ENCODE results near the gene CSTB.

The CSTB gene

GRCh38 chr21:43770066-43770655 is 5.9 kb downstream of the CSTB start:
- Histone ChIP-seq H3K27me3 (ENCODE audit: control insufficient read depth in 1 of 2, insufficient read depth in 2 of 2, low read length in 2 of 2) (no peaks in the 10 kb centered on the region), H3K36me3 (ENCODE audit: insufficient read depth, low read length) (peaks cover 15% of the 10 kb centered on the region), H3K4me3 (ENCODE audit: low read depth in 1 of 2, low read length in 2 of 2) (no peak overlapping the region), H3K4me1 (ENCODE audit: insufficient read depth, low read length) (peaks cover 8% of the 10 kb centered on the region), H3K9ac (ENCODE audit: low read length) (no peak overlapping the region), H3K9me3 (ENCODE audit: low read length) (no peaks in the 10 kb centered on the region), H3K27ac (ENCODE audit: low read depth, low read length) (no peak overlapping the region)

GRCh38 chr21:43769325-43769958 is 6.7 kb downstream of the CSTB start:
- Histone ChIP-seq H3K36me3 (ENCODE audit: insufficient read depth, low read length) (peaks cover 13% of the 10 kb centered on the region), H3K9ac (ENCODE audit: low read length) (no peak overlapping the region), H3K4me1 (ENCODE audit: insufficient read depth, low read length) (peaks cover under 1% of the 10 kb centered on the region), H3K27me3 (ENCODE audit: control insufficient read depth in 1 of 2, insufficient read depth in 2 of 2, low read length in 2 of 2) (no peaks in the 10 kb centered on the region), H3K9me3 (ENCODE audit: low read length) (no peaks in the 10 kb centered on the region), H3K4me3 (ENCODE audit: low read depth in 1 of 2, low read length in 2 of 2) (no peak overlapping the region), H3K27ac (ENCODE audit: low read depth, low read length) (no peak overlapping the region)

DNA sequence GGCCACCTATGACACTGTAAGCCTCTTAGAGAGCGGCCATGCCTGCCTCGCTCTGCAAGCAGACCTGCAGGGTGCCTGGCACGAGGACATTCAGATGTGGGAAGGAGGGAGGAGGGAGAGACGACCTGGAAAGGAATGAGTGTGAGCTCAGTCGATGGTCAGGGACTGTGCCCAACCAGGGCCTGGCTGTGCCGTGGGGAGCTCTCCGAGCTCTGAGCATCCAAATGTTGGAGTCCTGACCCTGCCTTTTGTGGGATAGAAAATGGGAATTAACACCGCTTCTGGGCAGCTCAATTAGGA is 7.3 kb downstream of the CSTB start:
- no peak overlapping the region for H3K27ac ChIP-seq (ENCODE audit: low read depth, low read length)
- peaks cover 7% of the 10 kb centered on the region for H3K36me3 ChIP-seq (ENCODE audit: insufficient read depth, low read length)
- H3K27me3 ChIP-seq (ENCODE audit: control insufficient read depth in 1 of 2, insufficient read depth in 2 of 2, low read length in 2 of 2) = no peaks in the 10 kb centered on the region
- no peak overlapping the region for H3K9ac ChIP-seq (ENCODE audit: low read length)
- H3K9me3 ChIP-seq (ENCODE audit: low read length) = no peaks in the 10 kb centered on the region
- no peaks in the 10 kb centered on the region for H3K4me1 ChIP-seq (ENCODE audit: insufficient read depth, low read length)
- H3K4me3 ChIP-seq (ENCODE audit: low read depth in 1 of 2, low read length in 2 of 2) = no peak overlapping the region

DNA sequence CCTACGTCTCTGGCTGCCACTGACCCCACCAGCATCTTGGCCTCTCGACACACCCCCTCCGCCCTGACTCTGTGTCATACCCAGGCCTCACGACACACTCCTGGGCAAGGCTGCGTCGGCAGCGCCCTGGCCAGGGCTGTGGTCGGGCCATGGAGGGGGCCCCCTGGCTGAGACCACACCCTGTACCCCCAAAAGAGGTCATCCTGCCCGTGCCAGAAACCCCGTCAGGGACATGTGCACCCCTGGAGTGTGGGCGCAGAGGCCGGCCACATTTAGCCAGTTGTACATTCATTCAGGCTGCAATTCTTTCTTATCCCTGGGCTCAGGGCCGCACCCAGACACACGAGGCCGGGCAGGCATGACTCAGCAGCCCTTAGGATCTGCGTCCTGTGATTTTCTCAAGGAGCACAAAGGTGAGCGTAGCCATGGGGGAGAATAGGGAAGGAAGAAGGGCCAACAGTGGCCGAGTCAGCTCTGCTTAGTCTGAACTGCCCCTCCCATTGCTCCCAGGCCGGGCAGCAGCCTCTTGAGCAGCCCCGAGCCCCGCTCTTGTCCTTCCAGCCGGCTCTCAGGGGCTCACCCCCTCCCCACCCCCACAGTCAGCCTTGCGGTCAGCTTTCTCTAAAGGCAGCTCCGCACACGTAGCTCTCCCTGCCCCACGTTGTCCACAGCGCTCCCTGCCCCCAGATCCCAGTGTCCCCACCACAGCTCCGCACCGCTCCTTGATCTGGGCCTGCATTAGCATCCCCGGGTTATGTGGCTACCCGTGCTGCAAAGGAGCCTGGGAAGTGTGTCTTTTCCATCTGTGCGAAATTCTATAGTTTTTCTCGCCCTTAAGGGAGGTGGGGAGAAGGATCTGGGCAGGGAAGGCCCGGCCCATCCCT is 7.9 kb downstream of the CSTB start:
- H3K4me3 ChIP-seq (ENCODE audit: low read depth in 1 of 2, low read length in 2 of 2) = no peak overlapping the region
- H3K9ac ChIP-seq (ENCODE audit: low read length) = no peak overlapping the region
- no peak overlapping the region for H3K27ac ChIP-seq (ENCODE audit: low read depth, low read length)
- H3K4me1 ChIP-seq (ENCODE audit: insufficient read depth, low read length) = no peaks in the 10 kb centered on the region
- H3K27me3 ChIP-seq (ENCODE audit: control insufficient read depth in 1 of 2, insufficient read depth in 2 of 2, low read length in 2 of 2) = no peaks in the 10 kb centered on the region
- H3K36me3 ChIP-seq (ENCODE audit: insufficient read depth, low read length) = peaks cover 1% of the 10 kb centered on the region
- H3K9me3 ChIP-seq (ENCODE audit: low read length) = no peaks in the 10 kb centered on the region

- Histone ChIP-seq H3K4me3 (ENCODE audit: low read depth in 1 of 2, low read length in 2 of 2) (no peak overlapping the region), H3K36me3 (ENCODE audit: insufficient read depth, low read length) (no peaks in the 10 kb centered on the region), H3K9ac (ENCODE audit: low read length) (no peak overlapping the region), H3K9me3 (ENCODE audit: low read length) (no peaks in the 10 kb centered on the region), H3K27ac (ENCODE audit: low read depth, low read length) (no peak overlapping the region), H3K4me1 (ENCODE audit: insufficient read depth, low read length) (no peaks in the 10 kb centered on the region), H3K27me3 (ENCODE audit: control insufficient read depth in 1 of 2, insufficient read depth in 2 of 2, low read length in 2 of 2) (no peaks in the 10 kb centered on the region)
Observed at GRCh38 chr21:43767498-43767983, 8.6 kb downstream of the CSTB start.

- no peak overlapping the region for H3K9ac ChIP-seq (ENCODE audit: low read length)
- no peak overlapping the region for H3K4me3 ChIP-seq (ENCODE audit: low read depth in 1 of 2, low read length in 2 of 2)
- no peaks in the 10 kb centered on the region for H3K4me1 ChIP-seq (ENCODE audit: insufficient read depth, low read length)
- H3K27ac ChIP-seq (ENCODE audit: low read depth, low read length) = no peak overlapping the region
- H3K36me3 ChIP-seq (ENCODE audit: insufficient read depth, low read length) = no peaks in the 10 kb centered on the region
- H3K9me3 ChIP-seq (ENCODE audit: low read length) = no peaks in the 10 kb centered on the region
- H3K27me3 ChIP-seq (ENCODE audit: control insufficient read depth in 1 of 2, insufficient read depth in 2 of 2, low read length in 2 of 2) = no peaks in the 10 kb centered on the region
Observed at GRCh38 chr21:43766734-43767497, 9.2 kb downstream of the CSTB start.

DNA sequence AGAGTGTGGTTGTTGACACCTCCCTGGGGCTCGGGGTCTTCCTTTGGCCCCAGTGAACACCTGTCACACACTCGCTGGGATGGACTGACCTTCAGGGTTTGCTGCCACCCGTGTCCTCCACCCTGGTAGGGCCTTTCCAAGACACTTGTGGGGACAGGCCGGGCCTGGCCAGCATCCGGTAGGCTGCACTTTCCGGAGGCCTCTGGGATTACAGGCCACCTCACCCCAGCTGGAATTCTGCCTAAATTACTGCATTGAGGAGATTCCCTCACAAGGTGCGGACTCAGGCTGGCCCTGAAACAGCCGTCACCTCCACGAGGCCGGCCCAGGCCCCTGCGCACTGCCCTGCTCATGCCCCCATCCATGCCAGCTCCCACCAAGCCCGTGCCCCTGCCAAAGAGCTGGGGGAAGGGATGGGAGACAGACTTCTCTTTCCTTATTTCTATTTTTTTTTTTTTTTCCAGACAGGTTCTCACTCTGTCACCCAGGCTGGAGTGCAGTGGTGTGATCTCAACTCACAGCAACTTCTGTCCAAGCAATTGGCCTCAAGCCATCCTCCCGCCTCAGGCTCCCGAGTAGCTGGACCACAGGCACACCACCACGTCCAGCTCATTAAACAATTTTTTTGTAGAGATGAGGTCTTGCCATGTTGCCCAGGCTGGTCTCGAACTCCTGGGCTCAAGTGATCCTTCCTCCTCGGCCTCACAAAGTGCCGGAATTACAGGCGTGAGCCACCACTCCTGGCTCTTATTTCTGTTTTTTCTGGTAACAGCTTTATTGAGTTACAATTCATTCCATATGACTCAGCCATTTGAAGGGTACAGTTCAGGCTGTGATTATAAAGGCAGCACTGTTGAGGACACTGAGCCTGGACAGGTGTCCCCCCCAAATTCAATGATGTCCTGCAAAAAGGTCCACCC is 11.3 kb downstream of the CSTB start:
- no peaks in the 10 kb centered on the region for H3K27me3 ChIP-seq (ENCODE audit: control insufficient read depth in 1 of 2, insufficient read depth in 2 of 2, low read length in 2 of 2)
- no peaks in the 10 kb centered on the region for H3K9me3 ChIP-seq (ENCODE audit: low read length)
- no peak overlapping the region for H3K4me3 ChIP-seq (ENCODE audit: low read depth in 1 of 2, low read length in 2 of 2)
- no peak overlapping the region for H3K27ac ChIP-seq (ENCODE audit: low read depth, low read length)
- H3K4me1 ChIP-seq (ENCODE audit: insufficient read depth, low read length) = no peaks in the 10 kb centered on the region
- H3K9ac ChIP-seq (ENCODE audit: low read length) = no peak overlapping the region
- H3K36me3 ChIP-seq (ENCODE audit: insufficient read depth, low read length) = no peaks in the 10 kb centered on the region

DNA sequence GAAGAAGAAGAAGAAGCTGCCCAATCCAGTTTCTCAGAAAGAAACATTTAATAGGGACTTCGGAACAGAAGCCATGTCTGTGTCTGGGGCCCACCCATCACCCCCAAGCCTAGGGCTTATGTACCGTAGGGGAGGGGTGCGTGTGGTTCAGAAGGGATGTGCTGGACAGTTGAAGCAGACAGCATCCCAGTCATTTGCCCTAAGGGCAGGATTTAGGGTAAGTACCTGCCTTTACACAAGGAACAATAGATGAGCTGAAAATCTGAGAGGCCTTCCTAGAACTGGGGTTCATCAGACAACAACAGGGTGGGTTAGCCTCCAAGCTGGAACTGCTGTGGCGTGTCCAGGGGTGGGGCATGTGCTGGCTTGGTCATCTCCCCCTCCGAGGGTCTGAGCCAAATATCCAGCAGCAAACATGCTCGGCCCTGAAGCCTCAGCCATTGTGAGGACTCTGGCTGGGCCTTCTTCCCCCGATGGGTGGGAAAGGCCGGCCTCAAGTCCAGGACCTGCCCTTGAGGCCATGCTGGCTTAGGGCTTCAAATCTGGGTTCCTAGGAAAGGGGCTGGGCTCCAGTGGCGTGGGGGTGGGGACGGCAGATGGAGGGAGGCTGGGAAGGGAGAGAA is 12.1 kb downstream of the CSTB start:
- H3K4me1 ChIP-seq (ENCODE audit: insufficient read depth, low read length) = peaks cover 2% of the 10 kb centered on the region
- no peaks in the 10 kb centered on the region for H3K36me3 ChIP-seq (ENCODE audit: insufficient read depth, low read length)
- H3K27ac ChIP-seq (ENCODE audit: low read depth, low read length) = no peak overlapping the region
- no peaks in the 10 kb centered on the region for H3K27me3 ChIP-seq (ENCODE audit: control insufficient read depth in 1 of 2, insufficient read depth in 2 of 2, low read length in 2 of 2)
- no peaks in the 10 kb centered on the region for H3K9me3 ChIP-seq (ENCODE audit: low read length)
- H3K9ac ChIP-seq (ENCODE audit: low read length) = no peak overlapping the region
- H3K4me3 ChIP-seq (ENCODE audit: low read depth in 1 of 2, low read length in 2 of 2) = no peak overlapping the region

DNA sequence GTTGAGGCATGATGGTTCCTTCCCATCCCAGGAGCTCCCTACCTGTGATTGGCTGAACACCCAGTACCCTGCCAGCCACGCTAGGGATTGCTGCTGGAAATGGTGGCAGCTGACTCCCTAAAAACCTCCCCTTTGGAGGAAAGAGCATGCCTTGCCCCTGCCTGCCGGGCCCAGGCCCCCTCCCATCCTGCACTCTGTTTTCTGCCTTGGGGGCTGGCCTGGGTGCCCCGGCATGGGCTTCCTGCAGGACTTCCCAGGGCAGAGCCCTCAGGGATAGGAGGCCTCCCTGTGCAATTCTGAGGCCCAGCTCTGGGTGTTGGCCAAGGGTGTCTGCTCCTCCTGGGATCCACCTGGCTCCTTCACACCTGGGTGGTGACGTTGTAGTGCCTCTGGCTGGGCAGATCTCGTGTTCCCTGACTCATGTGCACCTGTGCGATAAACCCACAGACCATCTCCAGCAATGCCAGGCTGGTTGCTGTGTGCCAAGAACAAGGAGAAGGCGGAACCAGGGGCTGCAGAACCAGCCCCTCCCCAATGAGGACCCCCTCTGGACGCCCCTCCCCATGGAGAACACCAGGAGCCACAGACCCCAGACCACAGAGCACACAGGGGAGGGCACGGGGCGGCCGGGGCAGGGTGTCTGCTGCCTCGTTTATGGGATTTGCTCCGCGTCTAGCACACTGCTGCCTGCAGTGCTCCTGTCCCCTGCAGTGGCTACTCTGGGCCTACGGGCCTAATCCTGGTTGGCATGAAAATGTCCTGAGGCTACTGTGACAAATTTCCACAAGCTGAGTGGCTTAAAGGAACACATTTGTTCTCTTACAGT is 13.6 kb downstream of the CSTB start:
- H3K27ac ChIP-seq (ENCODE audit: low read depth, low read length) = no peak overlapping the region
- H3K9me3 ChIP-seq (ENCODE audit: low read length) = no peaks in the 10 kb centered on the region
- peaks cover 11% of the 10 kb centered on the region for H3K4me1 ChIP-seq (ENCODE audit: insufficient read depth, low read length)
- H3K27me3 ChIP-seq (ENCODE audit: control insufficient read depth in 1 of 2, insufficient read depth in 2 of 2, low read length in 2 of 2) = no peaks in the 10 kb centered on the region
- no peaks in the 10 kb centered on the region for H3K36me3 ChIP-seq (ENCODE audit: insufficient read depth, low read length)
- no peak overlapping the region for H3K4me3 ChIP-seq (ENCODE audit: low read depth in 1 of 2, low read length in 2 of 2)
- no peak overlapping the region for H3K9ac ChIP-seq (ENCODE audit: low read length)

- Histone ChIP-seq H3K9ac (ENCODE audit: low read length) (no peak overlapping the region), H3K36me3 (ENCODE audit: insufficient read depth, low read length) (no peaks in the 10 kb centered on the region), H3K4me3 (ENCODE audit: low read depth in 1 of 2, low read length in 2 of 2) (no peak overlapping the region), H3K27me3 (ENCODE audit: control insufficient read depth in 1 of 2, insufficient read depth in 2 of 2, low read length in 2 of 2) (no peaks in the 10 kb centered on the region), H3K4me1 (ENCODE audit: insufficient read depth, low read length) (peaks cover 17% of the 10 kb centered on the region), H3K9me3 (ENCODE audit: low read length) (no peaks in the 10 kb centered on the region), H3K27ac (ENCODE audit: low read depth, low read length) (no peak overlapping the region)
Observed at GRCh38 chr21:43761886-43762285, 14.2 kb downstream of the CSTB start.
